GM12878 (cell line): ENCODE data around the gene DEPDC1B.

Experiments
- ASH2L ChIP-seq: fragments of 300-600, 200-600 bp; sonication (generic); IDR thresholded peaks from 2 replicates; pipeline ENCODE4 v1.6.1; 2017; ENCODE audit warnings: low read depth, mild to moderate bottlenecking, borderline replicate concordance
- FOS ChIP-seq: IDR thresholded peaks from 3 replicates; pipeline ENCODE4 v1.6.1; 2011; ENCODE audit warnings: borderline replicate concordance; ENCODE audit not compliant: insufficient read length; ENCODE audit errors: extremely low read depth
- NFIC ChIP-seq: IDR thresholded peaks from 2 replicates; pipeline ENCODE4 v1.6.1; 2012; ENCODE audit warnings: low read depth, mild to moderate bottlenecking, inconsistent platforms, low read length, moderate library complexity
- NR2F1 ChIP-seq: fragments of 450-650 bp; conservative IDR thresholded peaks from 2 replicates; pipeline ENCODE4 v1.6.1; 2017; ENCODE audit warnings: mild to moderate bottlenecking
- SREBF2 ChIP-seq: IDR thresholded peaks from 2 replicates; pipeline ENCODE4 v1.6.1; 2012; ENCODE audit warnings: mild to moderate bottlenecking, low read length
- TF ChIP-seq, protein P1 (sequence below): fragments of 450-650 bp; formaldehyde crosslinking; IDR thresholded peaks from 2 replicates; pipeline ENCODE4 v1.4.0; 2022; ENCODE audit warnings: mild to moderate bottlenecking, moderate library complexity

DNA sequence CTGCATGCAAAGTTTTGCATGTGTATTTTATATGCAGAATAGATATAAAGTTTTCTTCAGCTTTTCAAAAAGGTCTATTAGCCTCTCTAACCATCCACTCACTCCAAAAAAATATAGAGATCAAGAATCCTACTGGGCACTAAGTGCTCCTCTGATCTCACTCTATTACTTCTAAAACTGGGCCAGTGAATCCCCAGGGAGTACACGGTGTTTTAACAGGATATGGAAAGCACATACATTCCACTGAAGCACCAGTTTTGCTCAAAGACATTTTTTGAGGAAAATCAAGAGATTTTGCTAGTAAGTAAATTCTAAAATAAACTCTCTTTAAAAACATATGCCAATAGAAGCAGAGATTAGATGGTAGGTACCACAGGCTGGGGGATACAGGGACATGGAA is 95.2 kb downstream of the DEPDC1B start:
- TF ChIP-seq SREBF2 (no peak), ASH2L (no peak), NR2F1 (no peak), FOS (no peak), NFIC (no peak)
- TF ChIP-seq, protein P1, sequence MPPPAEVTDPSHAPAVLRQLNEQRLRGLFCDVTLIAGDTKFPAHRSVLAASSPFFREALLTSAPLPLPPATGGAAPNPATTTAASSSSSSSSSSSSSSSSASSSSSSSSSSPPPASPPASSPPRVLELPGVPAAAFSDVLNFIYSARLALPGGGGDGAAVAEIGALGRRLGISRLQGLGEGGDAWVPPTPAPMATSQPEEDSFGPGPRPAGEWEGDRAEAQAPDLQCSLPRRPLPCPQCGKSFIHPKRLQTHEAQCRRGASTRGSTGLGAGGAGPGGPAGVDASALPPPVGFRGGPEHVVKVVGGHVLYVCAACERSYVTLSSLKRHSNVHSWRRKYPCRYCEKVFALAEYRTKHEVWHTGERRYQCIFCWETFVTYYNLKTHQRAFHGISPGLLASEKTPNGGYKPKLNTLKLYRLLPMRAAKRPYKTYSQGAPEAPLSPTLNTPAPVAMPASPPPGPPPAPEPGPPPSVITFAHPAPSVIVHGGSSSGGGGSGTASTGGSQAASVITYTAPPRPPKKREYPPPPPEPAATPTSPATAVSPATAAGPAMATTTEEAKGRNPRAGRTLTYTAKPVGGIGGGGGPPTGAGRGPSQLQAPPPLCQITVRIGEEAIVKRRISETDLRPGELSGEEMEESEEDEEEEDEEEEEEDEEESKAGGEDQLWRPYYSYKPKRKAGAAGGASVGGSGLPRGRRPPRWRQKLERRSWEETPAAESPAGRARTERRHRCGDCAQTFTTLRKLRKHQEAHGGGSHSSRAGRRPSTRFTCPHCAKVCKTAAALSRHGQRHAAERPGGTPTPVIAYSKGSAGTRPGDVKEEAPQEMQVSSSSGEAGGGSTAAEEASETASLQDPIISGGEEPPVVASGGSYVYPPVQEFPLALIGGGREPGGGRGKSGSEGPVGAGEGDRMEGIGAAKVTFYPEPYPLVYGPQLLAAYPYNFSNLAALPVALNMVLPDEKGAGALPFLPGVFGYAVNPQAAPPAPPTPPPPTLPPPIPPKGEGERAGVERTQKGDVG (CRISPR knock-in tag): no peak
